ENCODE results near the gene FNIP2. TPM values are rescaled to one million over a fixed set of nuclear protein-coding genes. Genes with fewer than 3 reads are reported as not detected.

The FNIP2 gene
- total and polyA plus RNA-seq, 9 of the 15 experiments (the other 6 are each of a cell fraction or from before 2014, with no cell fraction given): 1.7 to 15.5 (median 8.3) TPM

- Histone ChIP-seq H3K9me1 (ENCODE audit: control insufficient read depth, insufficient read depth, low read length) (no peaks in the 10 kb centered on the region), H3K4me3 (no peak overlapping the region), H4K20me1 (replicated peaks; ENCODE audit: control insufficient read depth, insufficient read depth, low read length) (no peaks in the 10 kb centered on the region), H2AFZ (ENCODE audit: low read depth, low read length) (no peak overlapping the region), H3K27me3 (ENCODE audit: control insufficient read depth in 2 of 2, insufficient read depth in 2 of 2, low read length in 2 of 2) (no peaks in the 10 kb centered on the region), H3K9me3 (replicated peaks; ENCODE audit: control insufficient read depth, insufficient read depth, low read depth, low read length) (no peaks in the 10 kb centered on the region), H3K4me1 (replicated peaks in 1 of 2; ENCODE audit: control insufficient read depth in 2 of 2, insufficient read depth in 2 of 2, low read length in 2 of 2) (no peaks in the 10 kb centered on the region), H3K79me2 (ENCODE audit: control insufficient read depth, insufficient read depth, low read length) (no peaks in the 10 kb centered on the region), H3K9ac (ENCODE audit: insufficient read depth in 1 of 2, low read depth in 2 of 2, low read length in 2 of 2) (no peak overlapping the region), H3K4me2 (ENCODE audit: insufficient read depth, low read length) (no peak overlapping the region), H3K36me3 (ENCODE audit: control insufficient read depth, insufficient read depth, low read length) (peaks cover 24% of the 10 kb centered on the region; the same call in 2 of the 3 replicates), H3K27ac (ENCODE audit: extremely low read depth, low read depth, low read length) (no peak overlapping the region)
- 80% methylated on average over 1 of the region's 1 CpG for WGBS (ENCODE audit: insufficient coverage, low coverage, missing lambda C conversion rate)
- no peak for DNase-seq (ENCODE audit: extremely low read depth in 1 of 4, low spot score in 3 of 4)
- no peak for TF ChIP-seq E2F8 (IDR thresholded peaks at IDR 0.05; ENCODE audit: low read depth, partially characterized antibody)
- no peak for TF ChIP-seq DPF2 (IDR thresholded peaks at IDR 0.05)
- no peak for TF ChIP-seq NCOA1 (IDR thresholded peaks at IDR 0.05; ENCODE audit: low read depth)
- TF ChIP-seq, protein P1, sequence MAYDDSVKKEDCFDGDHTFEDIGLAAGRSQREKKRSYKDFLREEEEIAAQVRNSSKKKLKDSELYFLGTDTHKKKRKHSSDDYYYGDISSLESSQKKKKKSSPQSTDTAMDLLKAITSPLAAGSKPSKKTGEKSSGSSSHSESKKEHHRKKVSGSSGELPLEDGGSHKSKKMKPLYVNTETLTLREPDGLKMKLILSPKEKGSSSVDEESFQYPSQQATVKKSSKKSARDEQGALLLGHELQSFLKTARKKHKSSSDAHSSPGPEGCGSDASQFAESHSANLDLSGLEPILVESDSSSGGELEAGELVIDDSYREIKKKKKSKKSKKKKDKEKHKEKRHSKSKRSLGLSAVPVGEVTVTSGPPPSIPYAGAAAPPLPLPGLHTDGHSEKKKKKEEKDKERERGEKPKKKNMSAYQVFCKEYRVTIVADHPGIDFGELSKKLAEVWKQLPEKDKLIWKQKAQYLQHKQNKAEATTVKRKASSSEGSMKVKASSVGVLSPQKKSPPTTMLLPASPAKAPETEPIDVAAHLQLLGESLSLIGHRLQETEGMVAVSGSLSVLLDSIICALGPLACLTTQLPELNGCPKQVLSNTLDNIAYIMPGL (CRISPR knock-in tag; IDR thresholded peaks at IDR 0.05): no peak
- TF ChIP-seq ERF (CRISPR knock-in tag; IDR thresholded peaks at IDR 0.05): no peak
- no peak for TF ChIP-seq KLF16 (IDR thresholded peaks at IDR 0.05)
- TF ChIP-seq, protein P2, sequence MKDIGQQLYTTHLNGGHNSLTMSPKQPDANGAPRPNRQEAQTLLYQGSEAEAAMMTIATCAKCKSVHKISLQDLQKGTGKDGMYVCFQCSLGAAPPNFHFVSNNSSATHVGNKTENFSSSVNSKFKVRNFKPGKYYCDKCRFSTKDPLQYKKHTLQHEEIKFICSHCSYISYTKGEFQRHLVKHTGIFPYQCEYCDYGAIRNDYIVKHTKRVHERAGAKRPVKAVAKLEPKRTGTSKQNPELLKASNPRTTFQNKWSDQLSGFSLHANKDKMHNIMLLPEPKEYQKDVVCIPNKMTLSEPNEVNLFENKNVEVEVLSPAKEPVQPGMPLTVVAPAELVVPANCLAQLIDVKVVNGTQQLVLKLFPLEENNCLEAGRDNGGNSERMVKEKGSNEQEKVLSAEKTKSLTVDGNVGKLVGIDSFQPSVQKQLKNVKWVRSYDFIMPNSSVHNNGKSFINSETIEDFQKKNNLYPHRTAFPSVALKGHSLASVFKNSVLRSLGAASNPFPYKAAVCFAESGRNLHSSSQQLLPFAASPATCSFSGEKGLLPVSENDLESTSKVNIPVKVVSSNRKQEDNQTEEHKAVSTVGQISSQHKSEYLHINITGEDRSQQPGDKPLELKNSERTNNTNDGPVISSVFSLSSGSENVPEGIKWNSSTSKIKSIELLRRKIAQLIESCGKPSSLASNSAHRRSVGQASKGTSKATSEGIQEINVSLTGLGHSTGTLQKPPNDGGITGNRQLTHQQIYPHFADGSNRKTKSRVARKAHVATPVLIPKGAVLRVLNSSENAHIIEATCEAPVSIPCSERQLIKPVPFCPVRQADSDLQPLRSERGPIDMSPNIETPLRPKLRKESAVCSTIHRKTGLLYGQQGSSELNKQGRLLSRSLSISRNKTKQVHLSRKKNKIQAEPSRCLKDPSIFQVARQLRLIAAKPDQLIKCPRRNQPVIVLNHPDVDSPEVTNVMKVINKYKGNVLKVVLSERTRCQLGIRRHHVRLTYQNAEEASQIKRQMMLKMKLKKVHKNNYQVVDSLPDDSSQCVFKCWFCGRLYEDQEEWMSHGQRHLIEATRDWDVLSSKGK (CRISPR knock-in tag; IDR thresholded peaks at IDR 0.05): no peak
- TF ChIP-seq, protein P3, sequence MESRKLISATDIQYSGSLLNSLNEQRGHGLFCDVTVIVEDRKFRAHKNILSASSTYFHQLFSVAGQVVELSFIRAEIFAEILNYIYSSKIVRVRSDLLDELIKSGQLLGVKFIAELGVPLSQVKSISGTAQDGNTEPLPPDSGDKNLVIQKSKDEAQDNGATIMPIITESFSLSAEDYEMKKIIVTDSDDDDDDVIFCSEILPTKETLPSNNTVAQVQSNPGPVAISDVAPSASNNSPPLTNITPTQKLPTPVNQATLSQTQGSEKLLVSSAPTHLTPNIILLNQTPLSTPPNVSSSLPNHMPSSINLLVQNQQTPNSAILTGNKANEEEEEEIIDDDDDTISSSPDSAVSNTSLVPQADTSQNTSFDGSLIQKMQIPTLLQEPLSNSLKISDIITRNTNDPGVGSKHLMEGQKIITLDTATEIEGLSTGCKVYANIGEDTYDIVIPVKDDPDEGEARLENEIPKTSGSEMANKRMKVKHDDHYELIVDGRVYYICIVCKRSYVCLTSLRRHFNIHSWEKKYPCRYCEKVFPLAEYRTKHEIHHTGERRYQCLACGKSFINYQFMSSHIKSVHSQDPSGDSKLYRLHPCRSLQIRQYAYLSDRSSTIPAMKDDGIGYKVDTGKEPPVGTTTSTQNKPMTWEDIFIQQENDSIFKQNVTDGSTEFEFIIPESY (CRISPR knock-in tag; IDR thresholded peaks at IDR 0.05): no peak
- ChIA-PET POLR2A (interaction anchor here (0.8 to 1.5 kb wide), 2 partner anchors 8 to 345 kb away, joined by 3 to 4 read pairs; no protein-coding TSS in a partner anchor), CTCF (ENCODE audit: low intra/inter-chr PET ratio) (interaction anchor here (0.6 to 3.6 kb wide), 3 partner anchors 318 to 345 kb away, joined by 3 to 19 read pairs (median 18); no protein-coding TSS in a partner anchor)
- no peak for ATAC-seq
- in situ Hi-C loops (cut with MboI) (loop anchor here (10.0 kb wide), 1 partner anchor 587 kb away; no protein-coding TSS in a partner anchor), intact Hi-C loops (cut with micrococcal nuclease) (loop anchor here (1.0 to 5.0 kb wide), 5 partner anchors 158 to 588 kb away; no protein-coding TSS in a partner anchor)
- no TSS peak for BruUV-seq (replicated peaks)
- no peak for FAIRE-seq
These were observed 89.1 kb downstream of the FNIP2 start for GRCh38 chr4:158857951-158858350.

All from K562 (cell line).